ENCODE measurements around the gene ALG14. TPM values are rescaled to one million over a fixed set of nuclear protein-coding genes. Genes with fewer than 3 reads are reported as not detected.
A peak's percentile ranks its signal among the peaks of the same experiment; 100 is the strongest.

ALG14 gene
- total and polyA plus RNA-seq, 10 of the 15 experiments (the other 5 are each of a cell fraction or from before 2014, with no cell fraction given), result 2.6 to 19.2 (median 7.5) TPM

GRCh38 chr1:95043141-95043980, 29.4 kb downstream of the ALG14 start (continued):
- TF ChIP-seq CTCF (IDR thresholded peaks at IDR 0.05 in 2 of 3, conservative IDR thresholded peaks at IDR 0.05 in 1 of 3; ENCODE audit: control insufficient read depth in 2 of 3, extremely low read depth in 1 of 3, insufficient read depth in 1 of 3, low read depth in 3 of 3, low read length in 3 of 3), result peak; percentile 97 to 99 (median 99)
- no peak for TF ChIP-seq KLF5 (IDR thresholded peaks at IDR 0.05; ENCODE audit: partially characterized antibody)
- TF ChIP-seq JUND (IDR thresholded peaks at IDR 0.05; ENCODE audit: low read depth, low read length), result no peak
- TF ChIP-seq RUNX3 (IDR thresholded peaks at IDR 0.05; ENCODE audit: low read length), result peak; percentile 46; the same call in 1 of the 2 replicates
- no peak for TF ChIP-seq IRF3 (IDR thresholded peaks at IDR 0.05)
- no peak for TF ChIP-seq E4F1 (IDR thresholded peaks at IDR 0.05; ENCODE audit: borderline replicate concordance, partially characterized antibody)
- 0 out of 2 replicates have a peak, but pooled peaks have one; percentile 63 for TF ChIP-seq YBX1 (IDR thresholded peaks at IDR 0.05)
- TF ChIP-seq TAF1 (IDR thresholded peaks at IDR 0.05; ENCODE audit: borderline replicate concordance, low read depth, low read length), result no peak
- TF ChIP-seq SMAD1 (IDR thresholded peaks at IDR 0.05; ENCODE audit: low read depth, partially characterized antibody), result no peak
- TF ChIP-seq NR2F1 (conservative IDR thresholded peaks at IDR 0.05), result no peak
- TF ChIP-seq BCL3 (IDR thresholded peaks at IDR 0.05; ENCODE audit: borderline replicate concordance, insufficient read depth, low read depth, low read length, poor library complexity, severe bottlenecking), result no peak
- TF ChIP-seq ZNF274 (IDR thresholded peaks at IDR 0.05; ENCODE audit: insufficient read depth, insufficient read length), result no peak
- TF ChIP-seq POU2F2 (IDR thresholded peaks at IDR 0.05; ENCODE audit: borderline replicate concordance, low read depth, low read length), result peak; percentile 40; the same call in 1 of the 3 replicates
- peak; percentile 95 for TF ChIP-seq SMC3 (IDR thresholded peaks at IDR 0.05; ENCODE audit: borderline replicate concordance, low read length)
- TF ChIP-seq EP300 (IDR thresholded peaks at IDR 0.05; ENCODE audit: borderline replicate concordance in 1 of 2, control insufficient read depth in 1 of 2, low read depth in 2 of 2, low read length in 2 of 2), result no peak
- TF ChIP-seq CHD2 (IDR thresholded peaks at IDR 0.05; ENCODE audit: borderline replicate concordance, low read depth, low read length), result 0 out of 2 replicates have a peak, but pooled peaks have one; percentile 20
- peak; percentile 60; the same call in 1 of the 2 replicates for TF ChIP-seq FOXM1 (IDR thresholded peaks at IDR 0.05; ENCODE audit: low read depth, low read length)
- peak; percentile 99 for TF ChIP-seq RAD21 (IDR thresholded peaks at IDR 0.05; ENCODE audit: insufficient read depth, low read depth, low read length)
